Smooth muscle cell of the brain vasculature (primary cell): ENCODE measurements around the gene PHF2.

Experiments used
- DNase-seq: peaks from one replicate; pipeline ENCODE4 v3.0.0-alpha.2; 2012; ENCODE audit warnings: low read depth, low spot score

PHF2 gene

DNA sequence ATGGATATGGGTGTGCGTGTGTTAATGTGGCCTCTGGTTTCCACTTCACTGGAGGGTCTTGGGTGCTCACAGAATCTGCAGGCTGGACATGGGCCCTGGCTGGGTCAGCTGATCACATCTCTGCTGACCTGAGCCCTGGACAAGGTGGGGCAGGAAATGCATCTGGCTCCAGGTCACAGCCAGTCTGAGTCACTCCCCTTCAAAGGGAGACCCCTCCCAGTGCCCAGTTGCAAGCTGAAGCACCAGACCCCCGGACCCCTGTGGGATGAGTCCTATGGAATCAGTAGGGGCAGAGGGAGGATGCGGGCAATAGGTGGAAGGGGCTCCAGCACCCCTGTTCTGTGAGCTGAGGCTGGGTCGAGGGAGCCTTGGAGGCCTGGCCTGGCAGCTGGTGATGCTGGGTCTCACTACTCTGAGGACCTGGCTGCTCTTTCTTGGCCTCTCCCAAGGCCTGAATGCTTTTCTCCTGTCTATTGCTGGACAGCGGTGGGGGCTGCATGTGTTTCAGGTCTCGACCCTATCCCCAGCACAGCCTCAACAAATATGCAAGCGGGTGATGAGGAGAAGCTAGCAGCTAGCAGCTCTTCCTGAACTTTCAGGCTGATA lies 54.5 kb downstream of the PHF2 start:
- DNase-seq: no peak

DNA sequence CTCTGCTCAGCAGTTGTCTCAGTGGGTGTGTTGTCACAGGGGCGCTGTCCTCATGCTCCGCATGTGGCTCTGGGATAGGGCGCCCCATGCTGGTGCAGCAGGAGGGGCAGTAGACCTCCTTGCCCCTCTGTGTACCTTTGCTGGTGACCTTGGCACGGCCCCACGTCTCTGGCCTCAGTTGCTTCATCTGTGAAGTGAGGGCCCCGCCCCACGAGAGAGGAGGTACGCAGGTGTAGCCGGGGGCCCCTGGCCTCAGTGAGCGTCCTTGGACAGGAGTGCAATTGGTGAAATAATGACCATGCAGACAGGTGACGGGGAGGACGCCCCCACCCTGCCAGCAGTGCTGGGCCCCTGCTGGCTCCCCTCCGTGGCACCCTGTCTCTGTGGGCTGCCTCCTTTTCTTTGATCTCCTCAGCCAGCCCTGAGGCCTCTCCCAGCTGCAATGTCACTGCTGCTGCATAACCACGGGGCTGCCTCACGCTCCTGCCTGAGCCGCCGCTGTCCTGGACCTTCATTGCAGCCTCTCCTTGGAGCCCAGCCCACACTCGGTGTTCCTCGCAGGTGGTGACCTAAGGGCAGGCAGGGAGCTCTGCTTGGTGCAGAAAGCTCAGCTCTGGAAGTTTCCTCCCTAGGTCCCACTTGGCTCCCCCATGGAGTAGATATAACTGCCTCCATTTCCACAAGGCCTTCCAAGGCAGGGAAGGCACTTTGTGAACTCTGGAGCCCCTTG lies 57.3 kb downstream of the PHF2 start:
- DNase-seq: no peak

DNA sequence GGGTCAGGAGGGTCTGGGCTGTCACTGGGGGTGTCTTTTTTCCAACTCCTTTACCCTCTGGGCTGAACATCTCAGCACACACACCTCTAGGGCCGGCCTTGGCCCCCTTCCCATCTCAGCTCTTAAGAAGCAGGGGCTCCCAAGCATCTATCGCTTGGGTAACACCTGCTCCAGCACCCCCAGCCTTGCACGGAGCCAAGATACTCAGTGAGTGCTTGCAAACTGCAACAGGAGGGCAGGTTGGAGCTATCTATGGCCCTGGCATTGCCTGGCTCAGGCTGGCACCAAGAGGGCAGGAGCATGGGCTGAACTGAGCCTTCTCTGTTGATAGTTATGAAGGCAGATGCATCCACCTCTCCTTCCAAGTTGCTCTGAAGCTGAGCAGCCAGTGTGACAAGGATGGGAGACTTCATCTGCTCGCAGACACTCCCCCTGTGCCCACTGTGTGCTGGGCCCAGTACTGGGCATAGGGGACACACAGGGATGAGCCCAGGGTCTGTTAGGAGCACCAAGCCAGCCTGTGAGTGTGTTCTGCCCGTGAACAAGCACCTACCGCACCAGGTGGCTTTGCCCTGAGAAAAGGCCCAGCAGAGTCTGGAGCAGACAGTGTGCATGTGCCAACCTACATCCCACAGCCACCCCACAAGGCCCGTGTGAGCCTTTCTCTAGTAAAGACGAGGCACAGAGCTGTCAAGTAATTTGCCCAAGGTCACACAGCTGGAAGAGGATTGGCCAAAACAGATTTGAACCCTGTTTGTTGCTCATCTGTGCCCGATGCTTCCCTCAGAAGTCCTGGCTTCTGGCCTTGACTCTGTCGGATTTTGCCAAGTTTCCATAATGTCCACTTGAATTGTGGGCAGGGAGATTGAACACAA lies 58.2 kb downstream of the PHF2 start:
- no peak for DNase-seq

- DNase-seq: no peak
Measured at GRCh38 chr9:93635186-93636107, 59.1 kb downstream of the PHF2 start.

- no peak for DNase-seq
Measured at GRCh38 chr9:93636172-93636661, 59.8 kb downstream of the PHF2 start.

- DNase-seq: no peak
Measured at GRCh38 chr9:93636667-93637066, 60.3 kb downstream of the PHF2 start.

- no peak for DNase-seq
Measured at GRCh38 chr9:93637886-93638285, 61.5 kb downstream of the PHF2 start.

GRCh38 chr9:93640027-93640426 lies 63.6 kb downstream of the PHF2 start:
- no peak for DNase-seq

- DNase-seq: peak; percentile 17
Measured at GRCh38 chr9:93642961-93643360, 66.6 kb downstream of the PHF2 start.

DNA sequence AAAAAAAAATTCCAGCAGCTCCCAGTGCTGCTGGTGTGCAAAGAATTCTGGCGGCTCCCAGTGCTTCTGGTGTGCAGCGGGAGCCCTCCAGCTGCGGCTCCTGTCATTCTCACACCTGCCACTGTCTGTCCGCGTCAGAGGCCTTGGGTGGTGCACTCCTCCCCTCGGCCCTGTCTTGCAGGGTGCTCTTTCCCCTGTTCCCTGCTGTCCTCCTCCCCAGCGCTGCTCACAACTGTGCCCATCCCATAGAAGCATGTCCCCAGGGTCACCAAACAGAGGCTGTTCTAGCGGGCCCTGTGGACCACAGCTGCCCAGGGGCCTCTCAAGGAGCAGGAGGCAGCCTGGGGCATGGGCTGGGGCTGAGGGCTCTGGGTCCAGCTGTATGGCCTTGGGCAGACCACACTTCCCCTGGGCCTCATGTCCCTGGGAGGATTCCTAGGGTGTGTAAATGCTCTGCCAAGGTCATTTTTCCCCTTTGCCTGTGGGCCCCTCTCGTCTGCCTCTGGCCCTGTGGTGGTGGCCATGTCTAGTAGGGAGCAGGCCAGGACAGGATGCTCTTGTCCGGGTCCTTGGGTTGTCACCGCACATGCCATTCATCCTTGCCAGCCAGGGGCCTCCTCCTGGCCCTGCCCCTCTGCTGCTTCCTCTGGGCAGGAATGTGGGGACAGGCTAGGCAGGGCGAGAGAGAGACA lies 68.2 kb downstream of the PHF2 start:
- no peak for DNase-seq

- DNase-seq: no peak
Measured at GRCh38 chr9:93645149-93645889, 68.9 kb downstream of the PHF2 start.

DNA sequence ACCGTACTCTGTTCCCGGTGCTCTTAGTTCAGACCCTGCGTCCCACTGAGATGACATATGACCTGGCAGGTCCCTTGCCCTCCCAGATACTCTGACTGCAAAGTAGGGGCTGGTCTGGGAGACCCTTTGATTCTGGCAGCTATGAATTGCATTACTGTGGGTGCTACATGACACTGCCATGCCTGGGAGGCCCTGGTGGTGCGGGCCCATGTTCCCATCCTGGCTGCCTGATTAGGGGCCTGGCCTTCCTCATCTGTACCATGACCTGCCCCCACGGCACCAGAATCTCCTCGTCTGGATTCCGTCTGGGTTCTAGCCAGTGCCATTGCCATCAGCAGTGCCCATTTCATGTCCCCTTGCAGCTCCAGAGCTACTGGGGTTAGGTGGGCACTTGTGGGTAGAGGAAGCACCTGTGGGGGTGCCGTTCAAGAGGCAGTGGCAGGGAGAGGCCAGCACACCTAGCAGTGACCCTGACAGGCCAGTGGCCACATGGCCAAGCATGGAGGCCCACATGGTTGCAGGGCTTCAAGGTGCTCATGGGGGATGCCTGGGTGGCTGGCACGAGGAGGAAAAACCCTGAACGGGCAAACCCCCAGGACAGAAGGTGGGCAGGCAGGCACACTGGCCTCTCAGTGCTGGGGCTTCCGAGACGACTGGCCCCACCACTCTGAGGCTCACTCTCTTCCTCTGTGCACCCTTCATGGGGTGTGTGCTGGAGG lies 69.7 kb downstream of the PHF2 start:
- no peak for DNase-seq

DNA sequence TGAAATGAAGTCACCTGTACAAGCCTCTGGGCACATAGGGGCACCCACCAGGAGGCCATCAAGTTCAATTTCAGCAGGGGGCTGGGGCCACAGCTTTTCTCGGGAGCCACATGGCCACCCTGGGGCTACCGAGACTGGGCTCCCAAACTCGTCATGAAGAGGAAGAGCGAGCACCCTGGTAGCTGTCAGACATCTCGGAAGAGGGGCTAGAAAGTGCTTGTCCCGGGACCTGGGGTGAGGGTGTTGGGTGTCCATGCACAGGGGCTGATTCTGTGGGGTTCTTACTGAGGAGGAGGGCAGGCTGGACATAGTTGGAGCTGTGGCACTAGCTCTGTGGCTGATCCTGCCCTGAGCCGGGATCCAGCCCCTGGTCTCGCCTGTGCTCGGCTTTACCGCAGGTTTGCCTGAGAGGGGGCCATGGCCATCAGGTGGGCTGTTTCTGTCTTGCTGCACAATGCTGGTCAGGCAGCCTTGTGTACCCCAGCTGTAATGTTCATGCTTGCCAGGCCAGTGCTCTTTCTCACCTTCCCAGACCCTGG lies 70.3 kb downstream of the PHF2 start:
- no peak for DNase-seq

- DNase-seq: no peak
Measured at GRCh38 chr9:93648181-93648580, 71.8 kb downstream of the PHF2 start.

DNA sequence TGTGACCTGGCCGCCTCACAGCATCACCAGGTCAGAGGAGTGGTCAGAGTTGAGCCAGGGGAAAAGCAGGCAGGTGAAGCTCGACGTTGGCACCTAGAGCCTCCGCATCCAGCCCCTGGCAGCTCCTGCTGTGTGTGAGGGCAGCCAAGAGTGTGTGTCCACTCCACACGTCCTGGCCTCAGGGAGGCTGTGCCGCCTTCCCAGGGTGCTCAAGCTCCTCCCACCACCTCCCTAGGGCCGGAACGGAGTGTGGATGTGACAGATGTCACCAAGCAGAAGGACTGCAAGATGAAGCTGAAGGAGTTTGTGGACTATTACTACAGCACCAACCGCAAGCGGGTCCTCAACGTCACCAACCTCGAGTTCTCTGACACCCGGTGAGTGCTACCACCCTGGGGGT lies 72.5 kb downstream of the PHF2 start:
- DNase-seq: no peak

- DNase-seq: no peak
Measured at GRCh38 chr9:93649610-93650261, 73.4 kb downstream of the PHF2 start.

- no peak for DNase-seq
Measured at GRCh38 chr9:93650448-93650847, 74.1 kb downstream of the PHF2 start.

- DNase-seq: no peak
Measured at GRCh38 chr9:93651521-93651950, 75.2 kb downstream of the PHF2 start.
